Right ventricle myocardium superior (tissue), 1 donor: ENCODE results near the gene FARS2. TPM values are rescaled to one million over a fixed set of nuclear protein-coding genes. Genes with fewer than 3 reads are reported as not detected.

Source experiments
- ATAC-seq: fragments of 200-7000 bp; cut with Tn5 transposase; one replicate; pipeline ENCODE4 v1.9.1; 2020; ENCODE audit warnings: mild to moderate bottlenecking; ENCODE audit not compliant: poor library complexity
- DNase-seq: peaks from one replicate; pipeline ENCODE4 v3.0.0-alpha.2; 2020
- intact Hi-C: fragments of 100-400 bp; cut with DNase I; formaldehyde crosslinking; loops from one replicate; pipeline ENCODE4 v1.11.2; 2022
- total RNA-seq: library from RNA; stranded (reverse); fragmentation: NEBNext Ultra II Directional; extraction: Animal tissue kit (Norgen Biotek cat#: 25700); gene quantifications from one replicate; pipeline ENCODE4 v1.2.1, GENCODE V29; 2021
- donor health status: DM: no; HTN: yes; CAD: no; lungs with severe emphysema.

Gene FARS2
- total RNA-seq, 1 donor from 2014 or later = 20.8 TPM

DNA sequence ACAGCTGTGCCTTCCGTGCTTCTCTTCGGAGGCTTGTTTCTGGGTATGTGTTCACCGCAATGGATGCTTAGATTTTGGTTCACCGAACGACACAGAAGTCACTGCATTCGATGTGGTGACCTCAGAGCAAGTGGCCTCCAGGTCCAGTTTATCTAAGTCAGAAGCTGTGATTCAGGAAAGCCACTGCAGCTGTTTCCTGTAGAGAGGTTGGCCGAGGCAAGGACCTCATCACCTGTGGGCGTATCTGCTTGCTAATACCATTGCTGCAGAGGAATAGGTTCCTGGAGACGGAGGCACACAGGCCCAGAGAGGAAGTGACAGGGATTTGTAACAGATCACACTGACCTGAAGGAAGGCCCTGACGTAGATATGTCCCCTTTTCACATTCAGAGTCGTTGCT, 82.7 kb downstream of the FARS2 start:
- no peak for ATAC-seq
- no peak for DNase-seq
- intact Hi-C loops = no loop called here

DNA sequence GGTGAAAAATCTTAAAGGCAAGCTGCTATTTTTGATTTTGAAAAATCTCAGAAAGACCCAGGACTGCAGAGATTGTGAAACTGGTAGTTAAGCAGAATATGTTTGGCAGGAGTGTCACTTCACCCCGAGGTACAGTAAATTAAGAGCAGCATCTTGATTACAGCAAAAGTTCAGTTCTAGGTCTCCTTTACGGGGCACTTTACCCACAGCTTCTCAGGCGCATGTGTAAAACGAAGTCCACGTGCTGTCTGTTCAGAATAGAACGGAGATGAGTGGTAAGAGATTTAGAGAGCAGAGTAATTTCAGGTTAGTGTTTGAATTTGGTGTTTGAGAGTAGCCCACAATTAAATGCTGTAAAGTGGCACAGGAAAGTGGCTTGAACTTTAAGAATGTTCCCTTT, 84.0 kb downstream of the FARS2 start:
- ATAC-seq (no peak), DNase-seq (no peak)
- intact Hi-C loops = no loop called here

DNA sequence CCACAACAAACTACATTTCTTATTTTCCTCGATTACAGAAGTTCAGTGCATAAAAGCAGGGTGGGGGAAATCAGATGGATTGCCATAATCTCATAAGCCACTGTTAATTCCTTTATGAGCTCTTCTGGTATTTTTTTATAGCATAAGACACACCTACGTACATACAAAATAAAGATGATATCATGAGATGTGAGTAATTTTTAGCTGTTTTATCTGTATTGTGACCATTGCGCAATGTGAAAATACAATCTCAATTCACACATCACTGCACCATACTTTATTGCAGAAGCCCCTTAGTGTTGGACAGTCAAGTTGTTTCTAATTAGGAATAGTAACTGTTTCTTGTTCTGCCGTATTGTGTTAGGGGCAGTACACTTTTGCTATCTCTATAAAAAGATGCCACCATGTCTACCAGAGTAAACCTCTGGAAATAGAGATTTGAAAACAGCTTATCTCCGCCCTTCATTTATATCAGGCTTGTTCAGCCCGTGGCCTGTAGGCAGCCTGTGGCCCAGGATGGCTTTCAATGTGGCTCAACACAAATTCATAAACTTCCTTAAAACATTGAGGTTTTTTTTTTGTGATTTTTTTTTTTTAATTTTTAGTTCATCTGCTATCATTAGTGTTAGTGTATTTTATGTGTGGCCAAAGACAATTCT, 90.4 kb downstream of the FARS2 start:
- intact Hi-C loops = no loop called here
- DNase-seq (no peak), ATAC-seq (no peak)

DNA sequence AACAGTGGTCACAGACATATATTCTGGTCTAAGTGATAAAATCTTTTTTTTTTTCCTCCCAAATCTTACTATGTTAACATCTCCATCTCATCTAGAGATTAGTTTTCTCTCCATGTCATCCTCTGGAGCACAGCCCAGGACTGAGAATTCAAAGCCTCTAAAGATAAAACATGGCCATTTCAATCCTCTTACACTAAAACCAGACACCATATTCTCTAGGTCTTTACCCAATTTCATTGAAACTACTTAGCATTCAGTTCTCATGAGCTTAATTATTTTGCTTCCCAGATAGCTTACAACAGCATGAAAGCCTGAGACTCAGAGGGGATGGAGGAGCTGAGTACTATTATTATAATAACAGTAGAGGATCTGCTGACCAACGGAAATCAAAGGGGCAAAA, 92.7 kb downstream of the FARS2 start:
- no peak for ATAC-seq
- DNase-seq = no peak
- intact Hi-C loops = no loop called here

DNA sequence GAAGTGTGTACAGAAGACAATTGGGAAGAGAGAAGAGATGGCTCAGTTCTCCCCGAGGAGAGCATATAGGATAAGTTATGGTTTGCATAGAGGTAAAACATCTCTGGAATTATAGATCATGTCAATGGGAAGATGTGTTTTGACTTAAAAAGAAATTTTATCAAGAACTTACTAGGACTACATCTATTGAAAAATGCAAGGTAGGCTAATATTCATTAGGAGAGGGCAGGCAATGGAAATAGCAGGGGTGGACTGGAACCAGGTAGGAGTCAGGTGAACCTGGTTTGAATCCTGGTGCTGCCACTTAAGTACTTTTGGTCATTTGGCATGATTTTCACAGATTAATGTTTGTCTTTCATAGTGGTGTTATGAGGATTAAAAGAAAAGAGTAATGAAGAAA, 96.2 kb downstream of the FARS2 start:
- intact Hi-C loops = no loop called here
- ATAC-seq (no peak), DNase-seq (no peak)

DNA sequence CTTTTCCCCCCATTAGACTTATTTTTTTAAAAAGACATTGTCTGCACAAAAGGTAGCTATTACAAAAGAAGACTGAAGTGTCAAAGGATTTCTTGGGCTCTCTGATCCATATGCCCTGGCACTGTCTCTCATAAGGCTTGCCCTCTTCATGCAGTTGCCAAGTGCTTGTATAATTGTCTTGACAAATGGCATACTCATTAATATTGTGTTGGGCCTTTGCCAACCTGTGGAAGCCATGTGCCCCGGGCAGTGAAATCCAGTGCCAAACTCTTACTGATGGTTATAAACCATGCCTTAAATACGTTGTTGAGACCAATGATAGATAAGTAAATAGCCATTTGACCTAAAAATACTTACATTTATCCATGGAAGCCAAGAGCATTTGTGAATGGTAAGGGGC, 98.1 kb downstream of the FARS2 start:
- ATAC-seq (no peak), DNase-seq (no peak)
- intact Hi-C loops = no loop called here

DNA sequence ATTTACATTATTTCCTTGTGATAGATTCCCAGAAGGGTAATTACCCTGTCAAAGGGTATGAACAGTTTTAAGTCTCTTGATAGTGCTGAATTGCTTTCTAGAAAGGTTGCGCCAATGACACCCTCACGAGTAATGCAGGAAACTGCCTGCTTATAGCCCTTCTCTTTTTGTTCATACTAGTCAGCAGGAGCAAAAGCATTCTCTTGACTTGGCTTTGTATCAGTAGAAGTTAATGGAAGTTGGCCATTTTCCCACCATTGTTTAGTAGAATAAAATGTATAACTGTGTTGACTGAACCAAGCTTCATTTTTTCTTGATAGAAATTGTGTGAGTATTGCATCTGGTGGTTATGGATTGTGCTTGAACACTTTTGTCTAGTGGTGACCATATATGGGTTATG, 100.1 kb downstream of the FARS2 start:
- intact Hi-C loops = no loop called here
- no peak for DNase-seq
- ATAC-seq = no peak

DNA sequence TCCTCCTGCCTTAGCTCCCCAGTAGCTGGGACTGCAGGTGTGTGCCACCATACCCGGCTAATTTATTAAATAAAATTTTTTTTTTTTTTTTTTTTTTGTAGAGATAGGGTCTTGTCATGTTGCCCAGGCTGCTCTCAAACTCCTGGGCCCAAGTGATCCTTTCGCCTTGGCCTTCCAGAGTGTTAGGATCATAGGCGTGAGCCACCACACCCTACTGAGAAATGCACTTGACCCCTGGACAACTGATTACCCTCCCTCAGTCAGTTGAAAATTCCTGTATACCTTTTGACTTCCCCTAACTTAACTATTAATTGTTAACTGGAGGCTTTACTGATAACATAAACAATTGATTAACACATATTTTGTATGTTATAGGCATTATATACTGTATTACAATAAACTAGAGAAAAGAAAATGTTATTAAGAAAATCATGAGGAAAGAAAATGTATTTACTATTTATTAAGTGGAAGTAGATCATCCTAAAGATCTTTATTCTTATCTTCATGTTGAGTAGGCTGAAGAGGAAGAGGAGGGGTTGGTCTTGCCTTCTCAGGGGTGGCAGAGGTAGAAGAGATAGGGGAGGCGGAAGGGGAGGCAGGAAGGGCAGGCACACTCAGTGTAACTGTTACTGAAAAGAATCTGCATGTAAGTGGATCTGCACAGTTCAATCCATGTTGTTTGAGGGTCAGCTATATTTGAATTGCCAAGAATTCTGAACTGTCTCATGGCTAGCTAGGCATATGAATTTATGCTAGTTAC, 104.3 kb downstream of the FARS2 start:
- ATAC-seq = no peak
- no peak for DNase-seq
- intact Hi-C loops = no loop called here

DNA sequence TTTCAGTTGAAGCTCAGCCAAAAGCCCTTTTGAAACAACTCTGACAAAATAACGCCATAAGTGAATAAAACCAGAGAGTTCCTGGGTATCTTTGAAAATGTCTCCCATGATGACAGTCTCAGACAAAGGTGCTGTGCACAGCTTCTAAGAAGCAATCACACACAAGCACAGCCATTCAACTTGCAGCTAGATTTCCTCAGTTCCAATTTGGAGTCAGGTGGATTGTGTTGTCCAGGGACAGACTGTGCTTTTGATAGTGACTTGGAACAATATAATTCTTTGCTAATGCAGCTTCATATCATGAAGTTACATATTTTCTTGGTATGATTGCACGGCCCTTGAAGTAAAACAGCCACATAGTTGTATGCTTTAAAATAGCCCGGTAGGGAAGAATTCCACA, 105.6 kb downstream of the FARS2 start:
- ATAC-seq = peak; percentile 34
- intact Hi-C loops = no loop called here
- no peak for DNase-seq

DNA sequence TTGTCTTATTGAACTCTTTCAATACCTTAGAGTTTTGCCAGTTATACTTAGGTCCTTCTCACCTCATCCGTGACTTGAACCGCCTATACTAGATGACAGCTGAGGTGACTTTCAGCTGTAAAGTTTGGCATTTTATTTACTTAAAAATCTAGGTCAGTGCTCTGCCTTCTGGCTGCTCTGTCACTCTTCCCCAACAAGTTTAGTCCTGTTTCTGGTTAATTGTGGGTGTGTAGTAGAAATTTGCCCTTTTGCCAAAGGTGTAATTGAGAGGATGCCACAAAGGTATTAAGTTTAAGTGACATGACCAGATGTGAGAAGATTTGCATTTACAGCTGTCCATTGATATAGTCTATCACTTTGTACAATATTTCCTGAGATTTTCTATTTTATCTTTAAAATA, 106.2 kb downstream of the FARS2 start:
- intact Hi-C loops = no loop called here
- DNase-seq (no peak), ATAC-seq (no peak)

DNA sequence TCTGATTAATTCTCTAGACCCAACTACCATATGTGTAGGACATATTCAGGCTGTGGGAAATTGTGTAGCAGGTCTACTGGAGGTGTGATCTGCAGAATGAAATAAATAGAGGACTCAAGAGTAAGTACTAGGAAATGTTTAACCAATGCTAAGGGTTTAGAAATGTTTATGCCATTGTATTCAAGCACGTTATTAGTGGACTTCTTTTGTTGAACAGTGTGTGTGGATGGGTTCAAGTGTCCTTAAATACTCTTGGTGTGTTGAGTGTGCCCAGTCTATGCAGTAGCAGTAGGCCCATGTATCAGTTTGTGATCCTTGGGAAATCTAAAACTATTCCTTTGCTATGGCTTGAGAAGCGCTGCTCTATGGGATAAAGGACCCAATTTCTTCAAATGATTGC, 112.1 kb downstream of the FARS2 start:
- no peak for DNase-seq
- intact Hi-C loops = no loop called here
- ATAC-seq = no peak

DNA sequence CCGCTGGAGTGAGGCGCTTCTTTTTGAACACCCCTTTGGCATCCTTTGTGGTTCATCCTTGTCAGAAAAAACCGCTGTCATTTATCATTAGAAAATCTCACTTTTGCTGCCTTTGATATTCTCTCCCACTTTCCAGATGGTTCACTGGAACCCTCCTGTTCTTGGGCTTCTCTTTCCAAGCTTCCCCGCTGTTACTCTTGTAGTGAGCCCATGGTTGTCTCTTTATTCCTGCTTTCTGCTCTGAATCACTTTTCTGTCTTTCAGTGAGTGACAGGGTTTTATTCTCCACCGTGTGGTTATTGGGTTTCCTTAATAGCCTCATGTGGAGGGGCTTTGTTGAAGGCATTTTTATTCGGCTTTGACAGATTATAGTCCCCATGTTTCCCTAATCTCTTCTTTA, 117.0 kb downstream of the FARS2 start:
- ATAC-seq (no peak), DNase-seq (no peak)
- intact Hi-C loops = no loop called here

DNA sequence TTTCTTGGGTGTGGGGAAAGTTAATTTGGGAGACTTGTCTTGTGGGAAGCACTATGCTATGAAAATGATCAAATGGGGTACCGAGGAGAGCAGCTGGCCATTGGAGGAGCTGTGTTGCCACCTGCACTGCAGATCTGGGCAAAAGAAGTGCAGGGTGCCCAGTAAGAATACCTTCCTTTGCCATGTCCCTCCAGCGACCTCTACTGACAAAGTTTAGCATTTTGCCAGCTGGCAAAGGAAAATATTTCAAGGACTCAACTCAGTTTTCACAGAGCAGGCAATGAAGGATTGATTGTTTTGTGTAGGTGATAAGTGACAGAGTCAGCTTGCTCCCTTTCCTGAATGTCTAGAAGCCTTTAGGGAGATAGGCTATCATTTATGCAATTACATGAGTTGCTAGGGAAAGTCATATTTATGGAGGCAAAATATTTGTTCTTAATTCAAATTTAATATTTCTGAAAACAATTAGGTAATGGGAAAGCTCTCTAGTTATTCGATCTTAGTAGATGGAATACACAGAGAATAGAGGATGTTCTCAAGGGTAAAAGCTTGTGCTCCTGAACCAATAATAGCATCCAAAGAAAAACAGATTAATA, 118.4 kb downstream of the FARS2 start:
- intact Hi-C loops = no loop called here
- DNase-seq = no peak
- no peak for ATAC-seq

DNA sequence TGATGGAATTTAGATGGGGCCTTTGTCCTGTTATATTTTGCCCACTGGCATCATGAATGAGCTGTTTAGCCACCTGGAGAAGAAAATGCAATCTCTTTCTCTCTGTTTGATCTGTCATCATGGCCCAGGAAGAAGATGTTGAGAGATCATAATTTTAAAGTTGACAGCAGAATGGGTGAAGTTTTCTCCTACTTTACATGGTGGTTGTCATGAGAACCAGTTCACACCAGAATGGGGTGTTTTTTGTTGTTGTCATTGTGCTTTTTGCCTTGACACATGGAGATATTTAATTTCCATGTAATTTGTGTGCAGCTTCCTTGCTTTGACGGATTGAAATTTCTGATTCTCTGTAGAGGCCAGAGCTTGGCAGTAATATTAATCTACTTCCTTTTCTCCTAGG, 122.5 kb downstream of the FARS2 start:
- DNase-seq = no peak
- intact Hi-C loops = no loop called here
- ATAC-seq = no peak

DNA sequence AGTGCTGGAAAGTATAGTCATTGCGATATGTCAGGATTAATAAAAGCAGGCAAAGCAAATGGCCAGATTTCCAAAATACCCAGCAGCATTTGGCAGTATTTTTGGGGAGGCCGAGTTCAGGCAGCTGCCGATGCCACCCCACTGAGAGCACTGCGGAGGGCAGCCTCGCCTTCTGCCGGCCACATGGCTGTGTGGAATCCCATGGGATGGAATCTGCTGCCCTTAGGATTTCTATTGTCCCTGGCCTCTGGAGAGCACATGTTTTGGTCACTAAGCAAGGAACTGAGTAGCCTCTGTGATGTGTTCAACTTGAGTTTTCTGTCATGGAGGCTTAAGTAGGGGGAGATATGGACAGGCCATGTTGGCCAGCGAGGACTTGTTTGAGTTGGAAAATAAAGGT, 123.0 kb downstream of the FARS2 start:
- ATAC-seq = no peak
- intact Hi-C loops = no loop called here
- DNase-seq = no peak

DNA sequence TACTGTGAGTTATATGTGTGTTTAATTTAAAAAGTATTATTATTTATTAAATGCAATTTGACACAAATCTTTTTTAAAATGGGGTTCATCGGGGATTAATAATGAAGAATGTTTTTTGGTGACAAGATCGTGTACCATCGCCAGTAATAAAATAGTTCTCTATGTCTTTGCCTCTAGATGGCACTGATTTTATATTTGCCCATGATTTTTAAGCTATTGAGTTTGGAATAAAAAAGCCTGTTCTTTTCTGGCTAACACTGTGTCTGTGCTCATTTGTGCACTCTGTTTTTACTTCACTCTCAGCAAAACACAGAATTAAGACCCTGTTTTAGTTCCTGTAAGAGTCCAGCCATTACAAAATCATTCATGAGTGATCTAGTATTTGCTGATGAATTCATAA, 127.0 kb downstream of the FARS2 start:
- intact Hi-C loops = no loop called here
- DNase-seq (no peak), ATAC-seq (no peak)

DNA sequence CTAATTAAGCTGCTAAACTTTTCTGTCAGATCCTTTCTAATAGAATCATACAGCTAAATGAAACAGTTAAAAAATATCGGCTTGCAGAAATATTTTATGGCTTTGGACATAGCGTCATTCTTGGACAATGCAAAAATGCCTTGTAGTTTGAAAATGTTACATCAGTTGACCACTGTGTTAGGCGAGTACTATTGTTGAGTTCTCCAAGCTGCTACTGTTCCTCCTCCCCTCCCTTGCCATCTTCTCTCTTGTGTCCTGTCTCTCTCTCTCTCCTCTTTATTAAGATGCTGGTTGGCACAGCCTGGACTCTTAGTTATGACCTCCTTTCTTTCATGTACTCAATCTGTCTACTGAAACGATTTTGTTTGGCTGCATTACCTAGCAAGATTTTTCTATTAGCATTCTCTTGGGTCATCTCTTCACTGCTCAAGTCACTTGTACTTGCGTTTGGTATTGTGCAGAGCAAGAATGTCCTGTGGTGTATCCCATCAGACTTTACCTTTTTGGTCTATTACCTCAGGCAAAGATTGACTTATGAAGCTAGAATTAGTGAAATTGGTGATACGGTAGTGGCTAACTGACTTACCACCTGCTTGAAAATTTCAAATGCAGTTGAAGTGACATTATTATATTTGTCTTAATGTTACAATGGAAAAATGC, 127.9 kb downstream of the FARS2 start:
- DNase-seq = no peak
- intact Hi-C loops = no loop called here
- no peak for ATAC-seq

DNA sequence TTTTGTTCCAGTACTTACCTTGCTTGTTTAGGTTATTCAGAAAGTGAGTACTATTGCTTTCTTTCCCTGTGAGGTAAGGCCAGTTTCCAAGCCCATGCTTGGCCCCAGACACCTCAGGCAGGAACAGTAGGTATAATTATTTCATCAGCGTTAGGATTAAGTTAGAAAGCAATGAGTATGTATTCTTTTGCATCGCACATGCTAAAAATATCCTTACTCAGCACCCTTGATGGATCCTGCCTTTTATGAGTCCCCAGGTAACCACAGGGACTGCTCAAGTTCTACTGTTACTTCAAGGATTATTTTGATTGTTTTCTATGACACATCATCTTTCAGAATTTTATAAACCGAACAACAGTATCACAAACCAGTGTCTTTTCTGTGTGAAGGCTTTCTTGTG, 128.9 kb downstream of the FARS2 start:
- ATAC-seq (no peak), DNase-seq (no peak)
- intact Hi-C loops = no loop called here

DNA sequence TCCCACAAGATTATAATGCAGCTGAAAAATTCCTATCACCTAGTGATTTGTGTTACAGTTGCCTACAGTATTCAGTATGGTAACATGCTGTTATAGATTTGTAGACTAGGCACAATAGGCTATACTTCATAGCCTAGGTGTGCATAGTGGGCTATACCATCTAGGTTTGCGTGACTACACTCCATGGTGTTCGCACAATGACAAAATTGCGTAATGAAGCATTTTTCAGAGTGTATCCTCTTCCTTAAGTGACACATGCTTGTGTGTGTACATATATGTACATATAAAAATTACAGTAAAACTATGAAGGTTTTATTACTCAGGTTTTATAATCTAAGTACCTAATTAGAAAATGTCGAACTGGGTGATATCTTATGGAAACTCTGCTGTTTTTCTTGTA, 133.0 kb downstream of the FARS2 start:
- intact Hi-C loops = no loop called here
- DNase-seq (no peak), ATAC-seq (no peak)

DNA sequence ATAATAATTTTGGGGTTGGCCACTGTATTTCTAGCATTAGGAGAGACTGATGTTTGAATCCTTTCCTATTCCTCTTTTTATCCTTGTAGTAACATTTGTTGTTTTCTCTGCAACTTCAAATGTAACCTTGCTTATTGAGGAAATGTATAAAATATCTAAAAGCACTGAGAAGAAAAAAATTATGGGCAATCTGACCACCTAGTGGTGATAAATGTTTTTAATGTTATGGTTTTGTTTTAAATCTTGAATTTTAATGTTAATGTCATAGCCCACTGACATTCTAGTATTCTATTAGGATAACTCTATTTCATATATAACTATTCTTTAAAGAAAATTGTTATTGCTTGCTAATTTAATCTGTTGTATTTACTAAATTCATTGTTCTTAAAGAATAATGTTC, 134.4 kb downstream of the FARS2 start:
- no peak for DNase-seq
- no peak for ATAC-seq
- intact Hi-C loops = no loop called here
